Hepatocyte (in vitro differentiated cells): ENCODE data around the gene PCNX3. TPM values are rescaled to one million over a fixed set of nuclear protein-coding genes. Genes with fewer than 3 reads are reported as not detected.

Experiments used
- DNase-seq: peaks from one replicate; pipeline ENCODE4 v3.0.0-alpha.2; 2016; ENCODE audit warnings: low spot score
- H2AFZ ChIP-seq: fragments of 200-600 bp; sonication (generic); 2 replicates; pipeline ENCODE4 v1.6.0; 2016; ENCODE audit warnings: antibody characterized with exemption, mild to moderate bottlenecking
- H3K27ac ChIP-seq: fragments of 200-600 bp; sonication (generic); 2 replicates; pipeline ENCODE4 v1.5.1; 2016; ENCODE audit warnings: mild to moderate bottlenecking
- H3K27me3 ChIP-seq: fragments of 200-600 bp; sonication (generic); 2 replicates; pipeline ENCODE4 v1.6.1; 2016
- H3K36me3 ChIP-seq: fragments of 200-600 bp; sonication (generic); replicated peaks from 2 replicates; pipeline ENCODE4 v1.5.1; 2016; ENCODE audit warnings: low read depth; ENCODE audit not compliant: insufficient read depth
- H3K4me1 ChIP-seq: fragments of 200-600 bp; sonication (generic); 2 replicates; pipeline ENCODE4 v1.5.1; 2016; ENCODE audit warnings: mild to moderate bottlenecking, moderate library complexity; ENCODE audit not compliant: insufficient read depth
- H3K4me2 ChIP-seq: fragments of 200-600 bp; sonication (generic); 2 replicates; pipeline ENCODE4 v1.6.0; 2016
- H3K4me3 ChIP-seq: fragments of 200-600 bp; sonication (generic); 2 replicates; pipeline ENCODE4 v1.5.1; 2016; ENCODE audit warnings: mild to moderate bottlenecking
- H3K79me2 ChIP-seq: fragments of 200-600 bp; sonication (generic); 2 replicates; pipeline ENCODE4 v1.6.0; 2017; ENCODE audit warnings: mild to moderate bottlenecking
- H3K9me2 ChIP-seq: fragments of 200-600 bp; sonication (generic); replicated peaks from 2 replicates; pipeline ENCODE4 v1.6.0; 2017; ENCODE audit warnings: mild to moderate bottlenecking; ENCODE audit not compliant: insufficient read depth
- H3K9me3 ChIP-seq: fragments of 200-600 bp; sonication (generic); 2 replicates; pipeline ENCODE4 v1.5.1; 2016; ENCODE audit warnings: low read depth, mild to moderate bottlenecking
- H4K20me1 ChIP-seq: fragments of 200-600 bp; sonication (generic); 2 replicates; pipeline ENCODE4 v1.6.0; 2016; ENCODE audit warnings: mild to moderate bottlenecking; ENCODE audit not compliant: insufficient read depth, poor library complexity, severe bottlenecking
- EZH2 ChIP-seq: fragments of 200-600 bp; sonication (generic); IDR thresholded peaks from 2 replicates; pipeline ENCODE4 v1.6.1; 2016; ENCODE audit warnings: antibody characterized with exemption, mild to moderate bottlenecking, borderline replicate concordance
- EZH2phosphoT487 ChIP-seq: fragments of 200-600 bp; sonication (generic); IDR thresholded peaks from one replicate; pipeline ENCODE4 v1.6.1; 2018; ENCODE audit warnings: antibody characterized with exemption, mild to moderate bottlenecking, low read depth, moderate library complexity; ENCODE audit not compliant: unreplicated experiment, severe bottlenecking
- WGBS: methylation state at CpG from one replicate; pipeline ENCODE4 v1.1.6; 2016; ENCODE audit warnings: low lambda C conversion rate; ENCODE audit errors: missing lambda C conversion rate; 5-methylcytosine and 5-hydroxymethylcytosine counted together
- polyA plus RNA-seq: library from polyadenylated mRNA; unstranded; fragments of >200 nt; fragmentation: Nextera tagmentation; extraction: Ambion mirVana; gene quantifications from 2 replicates; pipeline ENCODE4 v1.2.1, GENCODE V29; 2016
- total RNA-seq: library from RNA; depleted of rRNA; stranded (reverse); fragments of >200 nt; gene quantifications from 2 replicates; pipeline ENCODE4 v1.2.3, GENCODE V29; 2014
- TF ChIP-seq, protein P1 (sequence below): fragments of 200-600 bp; sonication (generic); IDR thresholded peaks from 2 replicates; pipeline ENCODE4 v1.5.1; 2016; ENCODE audit warnings: antibody characterized with exemption, mild to moderate bottlenecking; ENCODE audit not compliant: poor library complexity

PCNX3 gene
- total and polyA plus RNA-seq, 2 experiments from 2014 or later: 20.0 to 27.4 TPM

GRCh38 chr11:65649656-65650546 is 34.3 kb downstream of the PCNX3 start:
- H3K9me2 ChIP-seq: no peaks in the 10 kb centered on the region
- DNase-seq: no peak
- H3K4me1 ChIP-seq: peaks cover 22% of the 10 kb centered on the region
- H3K9me3 ChIP-seq: no peaks in the 10 kb centered on the region
- H3K4me2 ChIP-seq: no peak overlapping the region
- no peak overlapping the region for H3K4me3 ChIP-seq
- WGBS: 90% methylated on average over 16 of the region's 16 CpGs
- H4K20me1 ChIP-seq: no peaks in the 10 kb centered on the region
- TF ChIP-seq EZH2 (no peak), EZH2phosphoT487 (no peak)
- TF ChIP-seq, protein P1, sequence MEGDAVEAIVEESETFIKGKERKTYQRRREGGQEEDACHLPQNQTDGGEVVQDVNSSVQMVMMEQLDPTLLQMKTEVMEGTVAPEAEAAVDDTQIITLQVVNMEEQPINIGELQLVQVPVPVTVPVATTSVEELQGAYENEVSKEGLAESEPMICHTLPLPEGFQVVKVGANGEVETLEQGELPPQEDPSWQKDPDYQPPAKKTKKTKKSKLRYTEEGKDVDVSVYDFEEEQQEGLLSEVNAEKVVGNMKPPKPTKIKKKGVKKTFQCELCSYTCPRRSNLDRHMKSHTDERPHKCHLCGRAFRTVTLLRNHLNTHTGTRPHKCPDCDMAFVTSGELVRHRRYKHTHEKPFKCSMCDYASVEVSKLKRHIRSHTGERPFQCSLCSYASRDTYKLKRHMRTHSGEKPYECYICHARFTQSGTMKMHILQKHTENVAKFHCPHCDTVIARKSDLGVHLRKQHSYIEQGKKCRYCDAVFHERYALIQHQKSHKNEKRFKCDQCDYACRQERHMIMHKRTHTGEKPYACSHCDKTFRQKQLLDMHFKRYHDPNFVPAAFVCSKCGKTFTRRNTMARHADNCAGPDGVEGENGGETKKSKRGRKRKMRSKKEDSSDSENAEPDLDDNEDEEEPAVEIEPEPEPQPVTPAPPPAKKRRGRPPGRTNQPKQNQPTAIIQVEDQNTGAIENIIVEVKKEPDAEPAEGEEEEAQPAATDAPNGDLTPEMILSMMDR: no peak
- H2AFZ ChIP-seq: no peak overlapping the region
- H3K79me2 ChIP-seq: peaks cover 2% of the 10 kb centered on the region
- no peaks in the 10 kb centered on the region for H3K36me3 ChIP-seq
- no peaks in the 10 kb centered on the region for H3K27me3 ChIP-seq
- H3K27ac ChIP-seq: no peak overlapping the region

DNA sequence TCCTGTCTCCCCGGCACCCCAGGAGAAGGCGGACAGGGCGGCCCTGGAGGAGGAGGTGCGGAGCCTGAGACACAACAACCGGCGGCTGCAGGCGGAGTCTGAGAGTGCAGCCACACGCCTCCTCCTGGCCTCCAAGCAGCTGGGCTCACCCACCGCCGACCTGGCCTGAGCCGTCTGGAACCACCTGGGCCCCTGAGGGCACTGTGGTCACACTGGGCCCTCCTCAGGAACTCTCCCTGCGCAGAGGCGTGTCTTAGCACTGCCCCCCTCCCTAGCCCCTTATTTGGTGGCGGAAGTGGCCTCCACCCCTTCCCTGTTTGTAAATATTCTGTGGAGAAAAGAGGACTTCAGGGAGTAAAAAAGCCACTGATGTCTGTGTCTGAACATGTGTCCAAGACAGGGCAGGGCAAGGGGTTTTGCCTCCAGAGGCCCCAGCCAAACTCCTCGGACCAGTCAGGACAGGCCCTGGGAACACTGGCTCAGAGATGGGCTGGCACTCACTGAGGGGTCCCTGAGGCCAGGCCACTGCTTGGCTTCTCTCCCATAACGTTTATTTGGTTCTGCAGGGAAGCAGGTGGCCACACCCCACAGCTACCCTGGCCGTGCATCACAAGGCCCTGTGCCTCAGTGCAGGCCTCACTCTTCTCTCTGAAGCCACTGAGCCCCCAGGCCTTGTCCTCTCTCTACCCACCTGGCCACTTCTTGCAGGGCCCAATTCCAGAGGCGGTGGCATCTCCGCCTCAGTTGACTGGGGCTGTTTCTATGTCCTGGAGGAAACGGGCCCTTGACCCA is 35.2 kb downstream of the PCNX3 start:
- TF ChIP-seq EZH2phosphoT487: no peak
- no peak for TF ChIP-seq EZH2
- TF ChIP-seq, protein P1: no peak
- Histone ChIP-seq H3K4me1 (peaks cover 22% of the 10 kb centered on the region), H3K36me3 (no peaks in the 10 kb centered on the region), H3K9me3 (no peaks in the 10 kb centered on the region), H2AFZ (no peak overlapping the region), H3K4me2 (no peak overlapping the region), H3K27ac (peak overlapping the region; percentile 98), H3K79me2 (peaks cover 2% of the 10 kb centered on the region), H4K20me1 (no peaks in the 10 kb centered on the region), H3K27me3 (no peaks in the 10 kb centered on the region), H3K9me2 (no peaks in the 10 kb centered on the region), H3K4me3 (no peak overlapping the region)
- WGBS: 83% methylated on average over 18 of the region's 20 CpGs
- DNase-seq: no peak

- TF ChIP-seq EZH2phosphoT487 (no peak), EZH2 (no peak)
- TF ChIP-seq, protein P1: no peak
- H3K27ac ChIP-seq: peak overlapping the region; percentile 98
- no peak for DNase-seq
- H3K36me3 ChIP-seq: no peaks in the 10 kb centered on the region
- H2AFZ ChIP-seq: no peak overlapping the region
- H4K20me1 ChIP-seq: no peaks in the 10 kb centered on the region
- H3K79me2 ChIP-seq: peaks cover 2% of the 10 kb centered on the region
- H3K4me2 ChIP-seq: no peak overlapping the region
- WGBS: 96% methylated on average over 3 of the region's 3 CpGs
- no peaks in the 10 kb centered on the region for H3K27me3 ChIP-seq
- no peaks in the 10 kb centered on the region for H3K9me3 ChIP-seq
- no peak overlapping the region for H3K4me3 ChIP-seq
- no peaks in the 10 kb centered on the region for H3K9me2 ChIP-seq
- H3K4me1 ChIP-seq: peaks cover 22% of the 10 kb centered on the region
Measured at GRCh38 chr11:65651339-65651588, 35.7 kb downstream of the PCNX3 start.
